Ovary (tissue), 9 donors: Measurements from ENCODE around the gene SLC25A25. TPM values are rescaled to one million over a fixed set of nuclear protein-coding genes. Genes with fewer than 3 reads are reported as not detected.
A peak's percentile ranks its signal among the peaks of the same experiment; 100 is the strongest.

ENCODE experiments used
- DNase-seq, 5 donors: peaks; one replicate each; pipeline ENCODE4 v3.0.0-alpha.2; 2019 to 2020
- H3K27ac ChIP-seq, 2 donors: fragments of 200-600 bp; one replicate each; pipeline versions ENCODE4 v1.5.1 to v1.8.0; 2019 to 2022
- H3K27me3 ChIP-seq: fragments of 200-600 bp; one replicate; pipeline ENCODE4 v1.8.0; 2022
- H3K36me3 ChIP-seq: fragments of 200-600 bp; sonication (generic); one replicate; pipeline ENCODE4 v1.5.1; 2019
- H3K4me1 ChIP-seq: one replicate; pipeline ENCODE4 v1.8.1; 2013; ENCODE audit warnings: mild to moderate bottlenecking, moderate library complexity; ENCODE audit not compliant: insufficient read depth
- H3K4me3 ChIP-seq: fragments of 200-600 bp; sonication (generic); one replicate; pipeline ENCODE4 v1.5.1; 2017
- H3K9me3 ChIP-seq, 2 donors: fragments of 200-600 bp in 1 of 2; sonication (generic) in 1 of 2; one replicate each; pipeline versions ENCODE4 v1.5.1 to v1.8.1; 2013 to 2019; ENCODE audit warnings: mild to moderate bottlenecking in 1 of 2, moderate library complexity in 1 of 2
- EP300 ChIP-seq: sonication (generic); formaldehyde crosslinking; IDR thresholded peaks from one replicate; pipeline ENCODE4 v1.6.1; 2017; ENCODE audit warnings: antibody characterized with exemption
- POLR2A ChIP-seq: fragments of 450-650 bp; IDR thresholded peaks from one replicate; pipeline ENCODE4 v1.6.1; 2017; ENCODE audit warnings: antibody characterized with exemption, mild to moderate bottlenecking, moderate library complexity
- WGBS, 3 donors: extraction: QIAGEN DNeasy Blood & Tissue Kit in 1 of 3; methylation state at CpG; one replicate each; pipeline versions ENCODE4 v1.1.5 to v1.1.7; 2013 to 2017; 5-methylcytosine and 5-hydroxymethylcytosine counted together
- intact Hi-C, 4 donors: fragments of 100-400 bp; cut with DNase I; formaldehyde crosslinking; loops; one replicate each; pipeline versions ENCODE4 v1.11.0 to v1.15.1; 2022 to 2023
- polyA plus RNA-seq, 2 donors: library from polyadenylated mRNA; stranded (reverse); fragments of 200-250 nt in 1 of 2; fragments of 350-450 nt in 1 of 2; fragmentation: Illumina TruSeq in 1 of 2; extraction: RNeasy Lipid Tissue Mini Kit (QIAGEN cat#74804) in 1 of 2; gene quantifications; one replicate each; pipeline ENCODE4 v1.2.3, GENCODE V29; 2013 to 2014
- total RNA-seq, 7 donors: library from RNA; depleted of rRNA in 2 of 7; stranded (reverse); fragments of >200 nt in 2 of 7; fragmentation: NEBNext Ultra II Directional in 3 of 7; extraction: Animal tissue kit (Norgen Biotek cat#: 25700) in 3 of 7; gene quantifications; one replicate each; pipeline versions ENCODE4 v1.1.0 to v1.2.4, GENCODE V29; 2016 to 2023
- TF ChIP-seq, protein P1 (sequence below), 3 donors: fragments of 450-650 bp in 2 of 3; fragments of 200-600 bp in 1 of 3; IDR thresholded peaks; one replicate each; pipeline versions ENCODE4 v1.5.1 to v1.8.0; 2016 to 2022; ENCODE audit warnings: antibody characterized with exemption in 3 of 3, mild to moderate bottlenecking in 1 of 3
- donor health status: DM: no; HTN: no; CAD: no; lungs with moderate emphysema.
- donor health status: DM: no; HTN: no; CAD: no.
- donor health status: Bipolar disorder and iron deficiency.
- donor health status: DM: yes; HTN: yes; CAD: no.
- donor health status: DM: no; HTN: no; CAD: no.
- donor health status: DM: yes; HTN: yes; CAD: no.

Gene SLC25A25
- total and polyA plus RNA-seq, 9 donors = 23.4 to 90.1 (median 39.8) TPM

DNA sequence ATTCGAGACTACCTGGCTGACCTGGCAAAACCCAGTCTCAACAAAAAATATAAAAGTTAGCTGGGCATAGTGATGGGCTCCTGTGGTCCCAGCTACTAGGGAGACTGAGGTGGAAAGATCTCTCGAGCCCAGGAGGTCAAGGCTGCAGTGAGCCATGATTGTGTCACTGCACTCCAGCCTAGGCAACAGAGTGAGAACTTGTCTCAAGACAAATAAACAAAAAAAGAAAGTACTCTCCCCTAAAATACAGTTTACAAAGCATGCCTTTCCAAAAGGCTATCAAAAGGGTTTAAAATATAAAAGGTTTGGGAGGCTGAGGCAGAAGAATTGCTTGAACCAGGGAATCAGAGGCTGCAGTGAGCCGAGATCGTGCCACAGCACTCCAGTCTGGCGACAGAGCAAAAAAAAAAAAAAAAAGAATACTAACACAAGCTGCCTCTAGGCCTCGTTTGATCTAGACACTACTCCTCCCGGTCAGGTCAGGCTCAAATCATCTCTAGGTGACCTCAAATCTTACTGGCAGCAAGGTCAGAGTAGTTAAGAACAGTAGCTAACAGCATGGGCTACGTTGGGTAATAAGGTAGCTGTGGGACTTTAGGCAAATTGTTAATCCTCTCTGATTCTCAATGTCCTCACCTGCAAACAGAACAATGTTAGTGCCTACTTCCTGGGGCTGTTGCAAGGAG lies 10.2 kb upstream of the SLC25A25 start:
- no peak for TF ChIP-seq POLR2A
- TF ChIP-seq EP300 = no peak
- TF ChIP-seq, protein P1, sequence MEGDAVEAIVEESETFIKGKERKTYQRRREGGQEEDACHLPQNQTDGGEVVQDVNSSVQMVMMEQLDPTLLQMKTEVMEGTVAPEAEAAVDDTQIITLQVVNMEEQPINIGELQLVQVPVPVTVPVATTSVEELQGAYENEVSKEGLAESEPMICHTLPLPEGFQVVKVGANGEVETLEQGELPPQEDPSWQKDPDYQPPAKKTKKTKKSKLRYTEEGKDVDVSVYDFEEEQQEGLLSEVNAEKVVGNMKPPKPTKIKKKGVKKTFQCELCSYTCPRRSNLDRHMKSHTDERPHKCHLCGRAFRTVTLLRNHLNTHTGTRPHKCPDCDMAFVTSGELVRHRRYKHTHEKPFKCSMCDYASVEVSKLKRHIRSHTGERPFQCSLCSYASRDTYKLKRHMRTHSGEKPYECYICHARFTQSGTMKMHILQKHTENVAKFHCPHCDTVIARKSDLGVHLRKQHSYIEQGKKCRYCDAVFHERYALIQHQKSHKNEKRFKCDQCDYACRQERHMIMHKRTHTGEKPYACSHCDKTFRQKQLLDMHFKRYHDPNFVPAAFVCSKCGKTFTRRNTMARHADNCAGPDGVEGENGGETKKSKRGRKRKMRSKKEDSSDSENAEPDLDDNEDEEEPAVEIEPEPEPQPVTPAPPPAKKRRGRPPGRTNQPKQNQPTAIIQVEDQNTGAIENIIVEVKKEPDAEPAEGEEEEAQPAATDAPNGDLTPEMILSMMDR (IDR thresholded peaks at IDR 0.05) = no peak
- Histone ChIP-seq H3K9me3 (no peaks in the 10 kb centered on the region), H3K4me1 (peaks cover 21% of the 10 kb centered on the region), H3K36me3 (no peaks in the 10 kb centered on the region), H3K4me3 (no peak overlapping the region), H3K27ac (peak overlapping the region in 1 of 2 donors; percentile 89), H3K27me3 (no peaks in the 10 kb centered on the region)
- 45 to 49% (median 46%) methylated on average over 8 of the region's 8 CpGs for WGBS, 3 donors
- DNase-seq = no peak
- intact Hi-C loops = loop anchor here in 2 of 4 donors (5.0 to 10.0 kb wide), 2 partner anchors 39 to 47 kb away; no protein-coding TSS in a partner anchor

DNA sequence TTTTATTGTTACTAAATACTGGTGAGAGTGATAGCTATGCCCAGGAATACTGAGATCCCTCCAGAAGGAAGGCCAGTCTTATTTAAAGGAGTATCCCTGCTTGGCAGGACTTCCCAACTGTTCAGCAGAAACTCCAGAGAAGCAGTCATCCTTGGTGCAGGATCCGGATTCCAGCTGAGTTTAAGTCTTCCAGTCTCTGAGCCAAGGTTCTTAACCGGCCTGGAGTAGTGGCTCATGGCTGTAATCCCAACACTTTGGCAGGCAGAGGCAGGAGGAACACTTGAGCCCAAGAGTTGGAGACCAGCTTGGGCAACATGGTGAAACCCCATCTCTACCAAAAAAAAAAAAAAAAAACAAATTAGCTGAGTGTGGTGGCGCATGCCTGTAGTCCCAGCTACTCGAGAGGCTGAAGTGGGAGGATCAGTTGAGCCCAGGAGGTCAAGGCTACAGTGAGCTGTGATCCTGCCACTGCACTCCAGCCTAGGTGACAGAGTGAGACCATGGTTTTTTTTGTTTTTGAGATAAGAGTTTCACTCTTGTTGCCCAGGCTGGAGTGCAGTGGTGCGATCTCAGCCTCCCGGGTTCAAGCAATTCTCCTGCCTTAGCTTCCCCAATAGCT lies 8.6 kb upstream of the SLC25A25 start:
- TF ChIP-seq, protein P1 (IDR thresholded peaks at IDR 0.05) = no peak
- no peak for TF ChIP-seq EP300
- no peak for TF ChIP-seq POLR2A
- 61 to 64% (median 62%) methylated on average over 6 of the region's 6 CpGs for WGBS, 3 donors
- Histone ChIP-seq H3K4me1 (peaks cover 19% of the 10 kb centered on the region), H3K27me3 (no peaks in the 10 kb centered on the region), H3K9me3 (no peaks in the 10 kb centered on the region), H3K27ac (no peak overlapping the region), H3K36me3 (no peaks in the 10 kb centered on the region), H3K4me3 (no peak overlapping the region)
- DNase-seq = no peak
- intact Hi-C loops = loop anchor here in 2 of 4 donors (5.0 to 10.0 kb wide), 2 partner anchors 38 to 45 kb away; no protein-coding TSS in a partner anchor

DNA sequence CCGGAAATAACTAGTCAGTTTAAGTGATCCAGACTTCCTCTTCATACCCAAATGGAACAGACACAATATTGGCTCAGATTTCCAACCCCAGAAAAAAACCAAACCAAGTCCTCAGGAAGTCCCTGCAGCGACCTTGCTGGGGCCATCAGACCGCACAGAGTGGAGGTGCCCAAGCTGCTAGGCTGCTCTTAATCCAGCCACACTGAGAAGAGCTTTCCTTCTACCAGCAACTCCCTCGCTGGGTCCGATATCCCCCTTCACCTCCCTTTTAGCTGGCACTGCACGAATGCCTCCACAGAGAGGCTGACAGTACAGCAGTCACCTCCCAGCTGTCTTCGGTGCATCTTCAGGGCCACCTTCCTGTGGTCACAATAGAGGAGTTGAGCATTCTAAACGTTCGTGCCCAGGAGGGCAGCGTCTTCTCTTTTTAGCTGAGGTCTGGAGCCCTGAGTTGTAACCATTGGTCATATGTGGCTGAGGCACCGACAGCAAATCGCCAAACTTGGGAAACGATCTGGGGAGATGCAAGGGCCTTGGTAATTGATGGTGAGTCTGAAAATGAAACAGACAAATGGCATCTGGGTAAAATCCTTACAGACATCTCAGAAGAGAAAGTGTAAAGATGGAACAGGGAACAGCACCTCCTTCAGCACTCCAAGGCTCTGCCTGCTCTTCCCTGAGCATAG lies 6.6 kb upstream of the SLC25A25 start:
- Histone ChIP-seq H3K4me3 (no peak overlapping the region), H3K27ac (no peak overlapping the region), H3K27me3 (no peaks in the 10 kb centered on the region), H3K36me3 (no peaks in the 10 kb centered on the region), H3K4me1 (peaks cover 17% of the 10 kb centered on the region), H3K9me3 (no peaks in the 10 kb centered on the region)
- WGBS, 3 donors = 57 to 72% (median 66%) methylated on average over 13 of the region's 13 CpGs
- intact Hi-C loops = no loop called here
- DNase-seq = no peak
- TF ChIP-seq EP300 (no peak), POLR2A (no peak)
- TF ChIP-seq, protein P1 (IDR thresholded peaks at IDR 0.05) = no peak

DNA sequence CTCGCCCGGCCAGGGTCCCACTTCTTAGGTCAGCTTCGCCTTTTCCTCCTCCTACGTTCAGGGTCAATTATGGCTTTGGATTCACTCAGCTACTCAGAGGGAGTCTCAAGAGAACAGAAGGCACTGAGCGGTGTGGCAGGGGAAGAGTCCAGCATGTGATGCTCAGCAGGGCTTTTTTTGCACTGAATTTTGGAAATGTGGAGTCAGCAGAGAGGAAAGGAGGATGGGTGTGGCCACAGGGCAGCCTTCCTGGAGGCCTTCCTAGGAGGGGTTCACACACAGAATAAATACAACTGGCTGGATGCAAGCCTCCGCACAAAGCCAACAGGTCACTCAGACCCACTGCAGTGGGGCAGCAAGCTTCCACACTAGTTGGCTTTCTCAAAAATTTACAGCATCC lies 5.8 kb upstream of the SLC25A25 start:
- intact Hi-C loops = no loop called here
- Histone ChIP-seq H3K27ac (no peak overlapping the region), H3K27me3 (no peaks in the 10 kb centered on the region), H3K4me1 (peaks cover 18% of the 10 kb centered on the region), H3K36me3 (no peaks in the 10 kb centered on the region), H3K9me3 (no peaks in the 10 kb centered on the region), H3K4me3 (no peak overlapping the region)
- TF ChIP-seq POLR2A = no peak
- TF ChIP-seq, protein P1 (IDR thresholded peaks at IDR 0.05) = no peak
- WGBS, 3 donors = 51 to 59% (median 58%) methylated on average over 6 of the region's 6 CpGs
- no peak for DNase-seq
